Measurements from ENCODE around the gene PGBD5.

GRCh38 chr1:230398856-230399255 lies 27.3 kb downstream of the PGBD5 start:
- TF ChIP-seq NFIC (IDR thresholded peaks at IDR 0.05): no peak
- TF ChIP-seq ELF1 (tag; IDR thresholded peaks at IDR 0.05): no peak
- no peak for TF ChIP-seq GABPB1 (CRISPR knock-in tag; IDR thresholded peaks at IDR 0.05)
- TF ChIP-seq ADNP (tag; IDR thresholded peaks at IDR 0.05): no peak
- TF ChIP-seq SMAD3 (CRISPR knock-in tag; conservative IDR thresholded peaks at IDR 0.05): no peak

Data from K562 (cell line).